Stimulated activated CD4-positive, alpha-beta T cell treated with anti-CD3 and anti-CD28 coated beads, Interleukin-1b, Interleukin-23, amount 100 ng/mL, for 4 hours (primary cell): ENCODE results near the gene METTL6.
"Not testable (repeated sequence)": the region's sequence is repeated elsewhere in the genome, so short reads cannot be mapped to it uniquely, and the experiment has no call there.

Source experiments
- DNase-seq, 2 donors: peaks; one replicate each; pipeline ENCODE4 v3.0.0-alpha.2; 2020; ENCODE audit warnings: low read depth in 2 of 2

The METTL6 gene

GRCh38 chr3:15427182-15427880, at the start of gene METTL6, which contains the start of gene EAF1:
METTL6 (minus strand) TSS chr3:15427544; CDS start chr3:15426511, 1,033 bp downstream.
EAF1 (plus strand) TSS chr3:15427598; CDS start chr3:15427780, 182 bp downstream.
- peak; percentile 70 to 80 for DNase-seq

- no peak for DNase-seq
Measured at GRCh38 chr3:15476378-15476777, 49.0 kb upstream of the METTL6 start.

- no peak for DNase-seq
Measured at GRCh38 chr3:15475161-15475560, 47.8 kb upstream of the METTL6 start.

- no peak for DNase-seq
Measured at GRCh38 chr3:15471861-15472260, 44.5 kb upstream of the METTL6 start.

- no peak for DNase-seq
Measured at GRCh38 chr3:15470849-15471248, 43.5 kb upstream of the METTL6 start.

- DNase-seq = no peak
Measured at GRCh38 chr3:15470261-15470660, 42.9 kb upstream of the METTL6 start.

GRCh38 chr3:15467227-15468181, 40.2 kb upstream of the METTL6 start:
- no peak for DNase-seq

- no peak for DNase-seq
Measured at GRCh38 chr3:15465876-15466585, 38.7 kb upstream of the METTL6 start.

GRCh38 chr3:15462451-15462850, 35.1 kb upstream of the METTL6 start:
- no peak for DNase-seq

- no peak for DNase-seq
Measured at GRCh38 chr3:15460891-15461531, 33.7 kb upstream of the METTL6 start.

GRCh38 chr3:15458212-15458780, 31.0 kb upstream of the METTL6 start:
- DNase-seq = no peak

GRCh38 chr3:15456915-15457314, 29.6 kb upstream of the METTL6 start:
- DNase-seq = not testable (repeated sequence)

- no peak for DNase-seq
Measured at GRCh38 chr3:15456321-15456720, 29.0 kb upstream of the METTL6 start.

- DNase-seq = no peak
Measured at GRCh38 chr3:15455756-15456155, 28.4 kb upstream of the METTL6 start.

GRCh38 chr3:15454965-15455364, 27.6 kb upstream of the METTL6 start:
- DNase-seq = no peak

- no peak for DNase-seq
Measured at GRCh38 chr3:15453991-15454625, 26.8 kb upstream of the METTL6 start.

- no peak for DNase-seq
Measured at GRCh38 chr3:15453501-15453900, 26.2 kb upstream of the METTL6 start.

- DNase-seq = no peak
Measured at GRCh38 chr3:15452961-15453360, 25.6 kb upstream of the METTL6 start.

- DNase-seq = no peak
Measured at GRCh38 chr3:15452156-15452555, 24.8 kb upstream of the METTL6 start.

- DNase-seq = no peak
Measured at GRCh38 chr3:15451216-15452113, 24.1 kb upstream of the METTL6 start.
